OCI-M1 (cell line): ENCODE data around the gene LRRC8D.

ENCODE experiments used
- DNase-seq: peaks from one replicate; lab custom pipeline; 2025; lab: John Stamatoyannopoulos, UW

The LRRC8D gene

GRCh38 chr1:89871768-89872473 is 51.1 kb downstream of the LRRC8D start:
- DNase-seq, result no peak

- no peak for DNase-seq
Observed at GRCh38 chr1:89872567-89872966, 51.7 kb downstream of the LRRC8D start.

GRCh38 chr1:89873288-89873687 is 52.5 kb downstream of the LRRC8D start:
- DNase-seq, result no peak

- no peak for DNase-seq
Observed at GRCh38 chr1:89873770-89874169, 52.9 kb downstream of the LRRC8D start.

- DNase-seq, result no peak
Observed at GRCh38 chr1:89876463-89876862, 55.6 kb downstream of the LRRC8D start.

GRCh38 chr1:89877756-89878155 is 56.9 kb downstream of the LRRC8D start:
- peak; percentile 49 for DNase-seq

GRCh38 chr1:89878256-89878655 is 57.4 kb downstream of the LRRC8D start:
- DNase-seq, result peak; percentile 49

GRCh38 chr1:89880679-89881078 is 59.8 kb downstream of the LRRC8D start:
- no peak for DNase-seq

GRCh38 chr1:89881415-89882058 is 60.7 kb downstream of the LRRC8D start:
- peak; percentile 21 for DNase-seq

- no peak for DNase-seq
Observed at GRCh38 chr1:89882348-89883029, 61.7 kb downstream of the LRRC8D start.

GRCh38 chr1:89883030-89883379 is 62.2 kb downstream of the LRRC8D start:
- no peak for DNase-seq

GRCh38 chr1:89884718-89885596 is 64.1 kb downstream of the LRRC8D start:
- DNase-seq, result no peak

GRCh38 chr1:89887270-89887669 is 66.4 kb downstream of the LRRC8D start:
- peak; percentile 48 for DNase-seq

GRCh38 chr1:89887713-89888112 is 66.9 kb downstream of the LRRC8D start:
- DNase-seq, result no peak

- peak; percentile 58 for DNase-seq
Observed at GRCh38 chr1:89888480-89889322, 67.9 kb downstream of the LRRC8D start.

GRCh38 chr1:89889323-89889615 is 68.4 kb downstream of the LRRC8D start:
- DNase-seq, result no peak

GRCh38 chr1:89890085-89890752 is 69.4 kb downstream of the LRRC8D start:
- DNase-seq, result peak; percentile 67

- no peak for DNase-seq
Observed at GRCh38 chr1:89892816-89893215, 72.0 kb downstream of the LRRC8D start.

- peak; percentile 69 for DNase-seq
Observed at GRCh38 chr1:89894210-89895201, 73.7 kb downstream of the LRRC8D start.
